Neural progenitor cell (in vitro differentiated cells): ENCODE results near the gene RNF224.

Experiments used
- EZH2 ChIP-seq: fragments of 200-600 bp; sonication (generic); IDR thresholded peaks from 2 replicates; pipeline ENCODE4 v1.6.1; 2017; ENCODE audit warnings: antibody characterized with exemption, mild to moderate bottlenecking, moderate library complexity
- TF ChIP-seq, protein P1 (sequence below): fragments of 200-600 bp; sonication (generic); IDR thresholded peaks from 2 replicates; pipeline ENCODE4 v1.5.1; 2017; ENCODE audit warnings: antibody characterized with exemption, mild to moderate bottlenecking

- TF ChIP-seq, protein P1, sequence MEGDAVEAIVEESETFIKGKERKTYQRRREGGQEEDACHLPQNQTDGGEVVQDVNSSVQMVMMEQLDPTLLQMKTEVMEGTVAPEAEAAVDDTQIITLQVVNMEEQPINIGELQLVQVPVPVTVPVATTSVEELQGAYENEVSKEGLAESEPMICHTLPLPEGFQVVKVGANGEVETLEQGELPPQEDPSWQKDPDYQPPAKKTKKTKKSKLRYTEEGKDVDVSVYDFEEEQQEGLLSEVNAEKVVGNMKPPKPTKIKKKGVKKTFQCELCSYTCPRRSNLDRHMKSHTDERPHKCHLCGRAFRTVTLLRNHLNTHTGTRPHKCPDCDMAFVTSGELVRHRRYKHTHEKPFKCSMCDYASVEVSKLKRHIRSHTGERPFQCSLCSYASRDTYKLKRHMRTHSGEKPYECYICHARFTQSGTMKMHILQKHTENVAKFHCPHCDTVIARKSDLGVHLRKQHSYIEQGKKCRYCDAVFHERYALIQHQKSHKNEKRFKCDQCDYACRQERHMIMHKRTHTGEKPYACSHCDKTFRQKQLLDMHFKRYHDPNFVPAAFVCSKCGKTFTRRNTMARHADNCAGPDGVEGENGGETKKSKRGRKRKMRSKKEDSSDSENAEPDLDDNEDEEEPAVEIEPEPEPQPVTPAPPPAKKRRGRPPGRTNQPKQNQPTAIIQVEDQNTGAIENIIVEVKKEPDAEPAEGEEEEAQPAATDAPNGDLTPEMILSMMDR = no peak
- no peak for TF ChIP-seq EZH2
These were observed 8.5 kb upstream of the RNF224 start for GRCh38 chr9:137218754-137219271.
